Inflammatory macrophage (primary cell): ENCODE results near the gene SPRR2G.
"Not testable (repeated sequence)": the region's sequence is repeated elsewhere in the genome, so short reads cannot be mapped to it uniquely, and the experiment has no call there.

Experiments used
- DNase-seq, 2 donors: peaks; one replicate each; pipeline ENCODE4 v3.0.0-alpha.2; 2020 to 2022

SPRR2G gene

DNA sequence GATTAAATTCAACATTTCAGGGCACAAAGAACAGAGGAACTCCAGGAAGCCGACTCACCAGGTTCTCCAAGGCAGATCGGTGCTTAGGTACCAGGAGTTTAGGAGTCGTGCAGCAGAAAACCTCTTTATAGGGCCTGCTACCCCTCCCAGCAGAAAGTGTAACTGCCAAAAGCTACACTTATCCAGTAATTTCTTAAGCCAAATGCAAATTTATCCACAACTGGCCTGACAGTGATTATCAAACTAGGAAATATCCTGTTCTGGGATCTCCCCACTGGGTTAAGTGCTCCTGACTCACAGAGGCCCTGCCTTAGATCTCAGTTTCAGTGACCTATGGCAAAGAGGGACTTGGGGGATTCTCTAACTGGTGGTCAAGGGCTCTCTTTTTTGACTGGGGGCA is 37.3 kb downstream of the SPRR2G start, which contains the start of gene SPRR2F:
SPRR2F (minus strand) TSS at position 101 of the 400 bp plus-strand sequence. CDS start 783 bp downstream, outside the sequence.
- no peak for DNase-seq

DNA sequence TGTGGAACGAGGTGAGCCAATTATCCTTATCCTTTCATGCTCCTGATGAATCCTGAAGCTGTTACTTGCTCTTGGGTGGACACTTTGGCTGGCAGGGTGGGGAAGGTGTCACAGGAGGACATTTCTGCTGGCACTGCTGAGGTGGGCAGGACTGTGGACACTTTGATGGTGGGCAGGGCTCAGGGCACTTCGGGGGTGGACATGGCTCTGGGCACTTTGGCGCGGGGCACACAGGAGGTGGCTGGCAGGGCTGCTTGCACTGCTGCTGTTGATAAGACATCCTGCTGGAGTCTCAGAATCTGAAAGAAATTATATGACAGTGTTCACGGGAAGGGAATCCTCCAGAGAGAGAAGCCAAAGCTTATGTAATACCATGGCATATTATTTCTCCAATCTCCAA is 38.2 kb downstream of the SPRR2G start:
- DNase-seq: not testable (repeated sequence)

DNA sequence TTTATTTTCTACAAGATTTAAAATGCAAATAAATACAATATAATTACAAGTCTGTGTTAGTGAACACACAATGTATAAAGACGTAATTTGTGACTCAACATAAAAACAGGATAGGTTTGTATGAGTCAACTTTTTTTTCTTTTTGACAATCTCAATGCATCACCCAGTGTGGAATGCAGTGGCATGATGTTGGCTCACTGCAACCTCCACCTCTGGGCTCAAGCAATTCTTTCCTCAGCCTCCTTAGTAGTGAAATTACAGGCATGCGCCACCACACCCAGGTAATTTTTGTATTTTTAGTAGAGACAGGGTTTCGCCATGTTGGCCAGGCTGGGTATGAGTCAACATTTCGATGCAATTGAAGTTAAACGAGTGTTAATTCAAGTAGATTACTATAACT is 50.4 kb downstream of the SPRR2G start:
- DNase-seq: no peak
